ENCODE measurements around the gene GABRG3. TPM values are rescaled to one million over a fixed set of nuclear protein-coding genes. Genes with fewer than 3 reads are reported as not detected.

Gene GABRG3
- total and polyA plus RNA-seq, 2 experiments from 2014 or later: 0.10 to 1.4 TPM

DNA sequence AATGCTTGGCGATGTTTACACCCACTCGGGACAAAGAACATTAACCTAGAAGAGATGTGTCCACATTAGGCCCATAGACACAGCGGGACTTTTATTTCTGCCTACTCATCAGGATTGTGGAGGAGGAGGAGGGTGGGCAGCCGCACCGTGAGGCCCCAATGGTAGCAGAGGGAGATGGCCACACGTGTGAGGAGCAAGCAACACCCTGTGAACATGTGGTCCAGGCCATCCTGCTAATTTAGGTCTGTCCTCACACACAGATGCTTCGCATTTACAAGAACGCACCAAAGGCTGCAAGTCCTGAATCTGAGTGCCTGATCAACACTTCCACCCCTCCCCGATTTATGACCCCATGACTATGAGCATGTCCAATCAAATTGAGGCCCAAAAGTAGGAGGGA, 560.0 kb downstream of the GABRG3 start (continued):
- TF ChIP-seq, protein P1, sequence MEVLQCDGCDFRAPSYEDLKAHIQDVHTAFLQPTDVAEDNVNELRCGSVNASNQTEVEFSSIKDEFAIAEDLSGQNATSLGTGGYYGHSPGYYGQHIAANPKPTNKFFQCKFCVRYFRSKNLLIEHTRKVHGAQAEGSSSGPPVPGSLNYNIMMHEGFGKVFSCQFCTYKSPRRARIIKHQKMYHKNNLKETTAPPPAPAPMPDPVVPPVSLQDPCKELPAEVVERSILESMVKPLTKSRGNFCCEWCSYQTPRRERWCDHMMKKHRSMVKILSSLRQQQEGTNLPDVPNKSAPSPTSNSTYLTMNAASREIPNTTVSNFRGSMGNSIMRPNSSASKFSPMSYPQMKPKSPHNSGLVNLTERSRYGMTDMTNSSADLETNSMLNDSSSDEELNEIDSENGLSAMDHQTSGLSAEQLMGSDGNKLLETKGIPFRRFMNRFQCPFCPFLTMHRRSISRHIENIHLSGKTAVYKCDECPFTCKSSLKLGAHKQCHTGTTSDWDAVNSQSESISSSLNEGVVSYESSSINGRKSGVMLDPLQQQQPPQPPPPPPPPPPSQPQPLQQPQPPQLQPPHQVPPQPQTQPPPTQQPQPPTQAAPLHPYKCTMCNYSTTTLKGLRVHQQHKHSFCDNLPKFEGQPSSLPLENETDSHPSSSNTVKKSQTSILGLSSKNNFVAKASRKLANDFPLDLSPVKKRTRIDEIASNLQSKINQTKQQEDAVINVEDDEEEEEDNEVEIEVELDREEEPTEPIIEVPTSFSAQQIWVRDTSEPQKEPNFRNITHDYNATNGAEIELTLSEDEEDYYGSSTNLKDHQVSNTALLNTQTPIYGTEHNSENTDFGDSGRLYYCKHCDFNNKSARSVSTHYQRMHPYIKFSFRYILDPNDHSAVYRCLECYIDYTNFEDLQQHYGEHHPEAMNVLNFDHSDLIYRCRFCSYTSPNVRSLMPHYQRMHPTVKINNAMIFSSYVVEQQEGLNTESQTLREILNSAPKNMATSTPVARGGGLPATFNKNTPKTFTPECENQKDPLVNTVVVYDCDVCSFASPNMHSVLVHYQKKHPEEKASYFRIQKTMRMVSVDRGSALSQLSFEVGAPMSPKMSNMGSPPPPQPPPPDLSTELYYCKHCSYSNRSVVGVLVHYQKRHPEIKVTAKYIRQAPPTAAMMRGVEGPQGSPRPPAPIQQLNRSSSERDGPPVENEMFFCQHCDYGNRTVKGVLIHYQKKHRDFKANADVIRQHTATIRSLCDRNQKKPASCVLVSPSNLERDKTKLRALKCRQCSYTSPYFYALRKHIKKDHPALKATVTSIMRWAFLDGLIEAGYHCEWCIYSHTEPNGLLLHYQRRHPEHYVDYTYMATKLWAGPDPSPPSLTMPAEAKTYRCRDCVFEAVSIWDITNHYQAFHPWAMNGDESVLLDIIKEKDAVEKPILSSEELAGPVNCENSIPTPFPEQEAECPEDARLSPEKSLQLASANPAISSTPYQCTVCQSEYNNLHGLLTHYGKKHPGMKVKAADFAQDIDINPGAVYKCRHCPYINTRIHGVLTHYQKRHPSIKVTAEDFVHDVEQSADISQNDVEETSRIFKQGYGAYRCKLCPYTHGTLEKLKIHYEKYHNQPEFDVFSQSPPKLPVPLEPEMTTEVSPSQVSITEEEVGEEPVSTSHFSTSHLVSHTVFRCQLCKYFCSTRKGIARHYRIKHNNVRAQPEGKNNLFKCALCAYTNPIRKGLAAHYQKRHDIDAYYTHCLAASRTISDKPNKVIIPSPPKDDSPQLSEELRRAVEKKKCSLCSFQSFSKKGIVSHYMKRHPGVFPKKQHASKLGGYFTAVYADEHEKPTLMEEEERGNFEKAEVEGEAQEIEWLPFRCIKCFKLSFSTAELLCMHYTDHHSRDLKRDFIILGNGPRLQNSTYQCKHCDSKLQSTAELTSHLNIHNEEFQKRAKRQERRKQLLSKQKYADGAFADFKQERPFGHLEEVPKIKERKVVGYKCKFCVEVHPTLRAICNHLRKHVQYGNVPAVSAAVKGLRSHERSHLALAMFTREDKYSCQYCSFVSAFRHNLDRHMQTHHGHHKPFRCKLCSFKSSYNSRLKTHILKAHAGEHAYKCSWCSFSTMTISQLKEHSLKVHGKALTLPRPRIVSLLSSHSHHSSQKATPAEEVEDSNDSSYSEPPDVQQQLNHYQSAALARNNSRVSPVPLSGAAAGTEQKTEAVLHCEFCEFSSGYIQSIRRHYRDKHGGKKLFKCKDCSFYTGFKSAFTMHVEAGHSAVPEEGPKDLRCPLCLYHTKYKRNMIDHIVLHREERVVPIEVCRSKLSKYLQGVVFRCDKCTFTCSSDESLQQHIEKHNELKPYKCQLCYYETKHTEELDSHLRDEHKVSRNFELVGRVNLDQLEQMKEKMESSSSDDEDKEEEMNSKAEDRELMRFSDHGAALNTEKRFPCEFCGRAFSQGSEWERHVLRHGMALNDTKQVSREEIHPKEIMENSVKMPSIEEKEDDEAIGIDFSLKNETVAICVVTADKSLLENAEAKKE (CRISPR knock-in tag; IDR thresholded peaks at IDR 0.05): no peak

DNA sequence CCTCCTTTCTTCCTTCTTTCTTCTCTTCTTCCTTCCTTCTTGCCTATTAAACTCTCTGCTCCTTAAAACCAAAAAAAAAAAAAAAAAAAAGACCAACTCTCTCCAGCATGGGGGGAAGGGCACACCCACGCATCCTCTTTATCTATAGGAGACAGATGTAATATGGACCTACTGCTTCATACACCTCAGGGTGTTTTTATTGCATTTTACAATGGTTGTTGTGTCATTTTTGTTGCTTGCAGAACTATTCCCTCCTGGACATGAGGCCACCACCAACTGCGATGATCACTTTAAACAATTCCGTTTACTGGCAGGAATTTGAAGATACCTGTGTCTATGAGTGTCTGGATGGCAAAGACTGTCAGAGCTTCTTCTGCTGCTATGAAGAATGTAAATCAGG, 561.4 kb downstream of the GABRG3 start:
- Histone ChIP-seq H3K4me1 (ENCODE audit: insufficient read depth) (peaks cover 4% of the 10 kb centered on the region; the same call in 1 of the 2 replicates), H3K79me2 (replicated peaks; ENCODE audit: insufficient read depth) (no peaks in the 10 kb centered on the region), H3K9me2 (ENCODE audit: insufficient read depth) (0 out of 2 replicates have a peak, but pooled peaks cover 3% of the 10 kb centered on the region), H3K4me2 (no peak overlapping the region), H2AFZ (no peak overlapping the region), H3K36me3 (ENCODE audit: insufficient read depth) (no peaks in the 10 kb centered on the region), H3K27ac (ENCODE audit: low read depth) (no peak overlapping the region), H3F3A (replicated peaks; ENCODE audit: low read depth) (no peaks in the 10 kb centered on the region), H3K4me3 (no peak overlapping the region), H4K20me1 (replicated peaks; ENCODE audit: insufficient read depth) (no peaks in the 10 kb centered on the region), H3K27me3 (ENCODE audit: insufficient read depth) (no peaks in the 10 kb centered on the region)
- no peaks in the 10 kb centered on the region for H3K27me3 Mint-ChIP-seq (ENCODE audit: insufficient read depth, low read depth, poor library complexity)
- no peaks in the 10 kb centered on the region for H3K36me3 Mint-ChIP-seq (ENCODE audit: low read depth)
- H3K4me3 Mint-ChIP-seq: no peak overlapping the region
- no peak overlapping the region for H3K27ac Mint-ChIP-seq
- DNase-seq (ENCODE audit: low spot score) (no peak), ATAC-seq (no peak)
- H3K4me1 Mint-ChIP-seq: peaks cover 5% of the 10 kb centered on the region; the same call in 2 of the 3 replicates
- H3K9me3 Mint-ChIP-seq: no peaks in the 10 kb centered on the region
- TF ChIP-seq POLR2AphosphoS5 (IDR thresholded peaks at IDR 0.05; ENCODE audit: low read depth) (no peak), NANOG (IDR thresholded peaks at IDR 0.05; ENCODE audit: borderline replicate concordance) (no peak), ZNF114 (CRISPR knock-in tag; IDR thresholded peaks at IDR 0.05) (no peak)
- TF ChIP-seq, protein P1 (CRISPR knock-in tag; IDR thresholded peaks at IDR 0.05): no peak
- TF ChIP-seq, protein P2, sequence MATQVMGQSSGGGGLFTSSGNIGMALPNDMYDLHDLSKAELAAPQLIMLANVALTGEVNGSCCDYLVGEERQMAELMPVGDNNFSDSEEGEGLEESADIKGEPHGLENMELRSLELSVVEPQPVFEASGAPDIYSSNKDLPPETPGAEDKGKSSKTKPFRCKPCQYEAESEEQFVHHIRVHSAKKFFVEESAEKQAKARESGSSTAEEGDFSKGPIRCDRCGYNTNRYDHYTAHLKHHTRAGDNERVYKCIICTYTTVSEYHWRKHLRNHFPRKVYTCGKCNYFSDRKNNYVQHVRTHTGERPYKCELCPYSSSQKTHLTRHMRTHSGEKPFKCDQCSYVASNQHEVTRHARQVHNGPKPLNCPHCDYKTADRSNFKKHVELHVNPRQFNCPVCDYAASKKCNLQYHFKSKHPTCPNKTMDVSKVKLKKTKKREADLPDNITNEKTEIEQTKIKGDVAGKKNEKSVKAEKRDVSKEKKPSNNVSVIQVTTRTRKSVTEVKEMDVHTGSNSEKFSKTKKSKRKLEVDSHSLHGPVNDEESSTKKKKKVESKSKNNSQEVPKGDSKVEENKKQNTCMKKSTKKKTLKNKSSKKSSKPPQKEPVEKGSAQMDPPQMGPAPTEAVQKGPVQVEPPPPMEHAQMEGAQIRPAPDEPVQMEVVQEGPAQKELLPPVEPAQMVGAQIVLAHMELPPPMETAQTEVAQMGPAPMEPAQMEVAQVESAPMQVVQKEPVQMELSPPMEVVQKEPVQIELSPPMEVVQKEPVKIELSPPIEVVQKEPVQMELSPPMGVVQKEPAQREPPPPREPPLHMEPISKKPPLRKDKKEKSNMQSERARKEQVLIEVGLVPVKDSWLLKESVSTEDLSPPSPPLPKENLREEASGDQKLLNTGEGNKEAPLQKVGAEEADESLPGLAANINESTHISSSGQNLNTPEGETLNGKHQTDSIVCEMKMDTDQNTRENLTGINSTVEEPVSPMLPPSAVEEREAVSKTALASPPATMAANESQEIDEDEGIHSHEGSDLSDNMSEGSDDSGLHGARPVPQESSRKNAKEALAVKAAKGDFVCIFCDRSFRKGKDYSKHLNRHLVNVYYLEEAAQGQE (IDR thresholded peaks at IDR 0.05; ENCODE audit: unreplicated experiment): no peak

Measured in GM23338 (cell line).